GM23248 (cell line): ENCODE measurements around the gene TMEM203.
"Not testable (repeated sequence)": the region's sequence is repeated elsewhere in the genome, so short reads cannot be mapped to it uniquely, and the experiment has no call there.

Experiments used
- EZH2 ChIP-seq: fragments of 200-600 bp; sonication (generic); IDR thresholded peaks from 2 replicates; pipeline ENCODE4 v1.6.1; 2018; ENCODE audit warnings: antibody characterized with exemption, mild to moderate bottlenecking; ENCODE audit not compliant: insufficient read depth, poor library complexity, severe bottlenecking
- EZH2phosphoT487 ChIP-seq: fragments of 200-600 bp; sonication (generic); IDR thresholded peaks from 2 replicates; pipeline ENCODE4 v1.6.1; 2018; ENCODE audit warnings: antibody characterized with exemption, moderate library complexity, mild to moderate bottlenecking, low read depth; ENCODE audit not compliant: insufficient read depth

- not testable (repeated sequence) for TF ChIP-seq EZH2, EZH2phosphoT487
Measured at GRCh38 chr9:137239541-137240200, 34.2 kb upstream of the TMEM203 start.
